Nephron (organoid): ENCODE measurements around the gene GJA3.

Experiments
- H3K27ac Mint-ChIP-seq, 3 experiments: 2 replicates each; pipeline ENCODE4 v1.8.0; 2020; ENCODE audit warnings: mixed read lengths in 3 of 3, mild to moderate bottlenecking in 2 of 3, moderate library complexity in 1 of 3
- H3K27me3 Mint-ChIP-seq: 2 replicates; pipeline ENCODE4 v1.8.0; 2021; ENCODE audit warnings: low read depth, mild to moderate bottlenecking, moderate library complexity, mixed read lengths
- H3K36me3 Mint-ChIP-seq: 2 replicates; pipeline ENCODE4 v1.8.0; 2020; ENCODE audit warnings: low read depth, mixed read lengths
- H3K4me1 Mint-ChIP-seq: 2 replicates; pipeline ENCODE4 v1.8.0; 2020; ENCODE audit warnings: mixed read lengths
- H3K4me3 Mint-ChIP-seq, 3 experiments: 2 replicates each; pipeline ENCODE4 v1.8.0; 2020; ENCODE audit warnings: mild to moderate bottlenecking in 3 of 3, mixed read lengths in 3 of 3, moderate library complexity in 2 of 3
- H3K9me3 Mint-ChIP-seq: 2 replicates; pipeline ENCODE4 v1.8.0; 2020; ENCODE audit warnings: mixed read lengths
- TF ChIP-seq, protein P1 (sequence below), 3 experiments: fragments of 200-600 bp; sonication (generic); IDR thresholded peaks; one replicate each; pipeline ENCODE4 v1.5.0; 2021; ENCODE audit warnings: antibody characterized with exemption in 3 of 3; ENCODE audit not compliant: unreplicated experiment in 3 of 3

The GJA3 gene

DNA sequence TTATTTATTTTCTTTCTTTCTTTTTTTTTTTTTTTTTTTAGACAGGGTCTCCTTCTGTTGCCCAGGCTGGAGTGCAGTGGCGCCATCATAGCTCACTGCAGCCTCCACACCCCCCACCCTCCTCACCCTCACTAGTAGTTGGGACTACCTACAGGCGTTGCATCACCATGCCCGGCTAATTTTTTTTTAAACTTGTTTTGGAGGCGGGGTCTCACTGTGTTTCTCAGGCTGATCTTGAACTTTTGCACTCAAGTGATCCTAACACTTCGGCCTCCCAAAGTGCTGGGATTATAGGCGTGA is 33.6 kb downstream of the GJA3 start:
- Mint-ChIP-seq H3K27ac (no peak overlapping the region), H3K4me1 (peaks cover 11% of the 10 kb centered on the region), H3K9me3 (no peaks in the 10 kb centered on the region), H3K4me3 (peak overlapping the region; percentile 61 to 69 (median 61)), H3K27me3 (peaks cover 20% of the 10 kb centered on the region), H3K36me3 (no peaks in the 10 kb centered on the region)
- TF ChIP-seq, protein P1, sequence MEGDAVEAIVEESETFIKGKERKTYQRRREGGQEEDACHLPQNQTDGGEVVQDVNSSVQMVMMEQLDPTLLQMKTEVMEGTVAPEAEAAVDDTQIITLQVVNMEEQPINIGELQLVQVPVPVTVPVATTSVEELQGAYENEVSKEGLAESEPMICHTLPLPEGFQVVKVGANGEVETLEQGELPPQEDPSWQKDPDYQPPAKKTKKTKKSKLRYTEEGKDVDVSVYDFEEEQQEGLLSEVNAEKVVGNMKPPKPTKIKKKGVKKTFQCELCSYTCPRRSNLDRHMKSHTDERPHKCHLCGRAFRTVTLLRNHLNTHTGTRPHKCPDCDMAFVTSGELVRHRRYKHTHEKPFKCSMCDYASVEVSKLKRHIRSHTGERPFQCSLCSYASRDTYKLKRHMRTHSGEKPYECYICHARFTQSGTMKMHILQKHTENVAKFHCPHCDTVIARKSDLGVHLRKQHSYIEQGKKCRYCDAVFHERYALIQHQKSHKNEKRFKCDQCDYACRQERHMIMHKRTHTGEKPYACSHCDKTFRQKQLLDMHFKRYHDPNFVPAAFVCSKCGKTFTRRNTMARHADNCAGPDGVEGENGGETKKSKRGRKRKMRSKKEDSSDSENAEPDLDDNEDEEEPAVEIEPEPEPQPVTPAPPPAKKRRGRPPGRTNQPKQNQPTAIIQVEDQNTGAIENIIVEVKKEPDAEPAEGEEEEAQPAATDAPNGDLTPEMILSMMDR (IDR thresholded peaks at IDR 0.05; ENCODE audit: unreplicated experiment in 3 of 3), result no peak

DNA sequence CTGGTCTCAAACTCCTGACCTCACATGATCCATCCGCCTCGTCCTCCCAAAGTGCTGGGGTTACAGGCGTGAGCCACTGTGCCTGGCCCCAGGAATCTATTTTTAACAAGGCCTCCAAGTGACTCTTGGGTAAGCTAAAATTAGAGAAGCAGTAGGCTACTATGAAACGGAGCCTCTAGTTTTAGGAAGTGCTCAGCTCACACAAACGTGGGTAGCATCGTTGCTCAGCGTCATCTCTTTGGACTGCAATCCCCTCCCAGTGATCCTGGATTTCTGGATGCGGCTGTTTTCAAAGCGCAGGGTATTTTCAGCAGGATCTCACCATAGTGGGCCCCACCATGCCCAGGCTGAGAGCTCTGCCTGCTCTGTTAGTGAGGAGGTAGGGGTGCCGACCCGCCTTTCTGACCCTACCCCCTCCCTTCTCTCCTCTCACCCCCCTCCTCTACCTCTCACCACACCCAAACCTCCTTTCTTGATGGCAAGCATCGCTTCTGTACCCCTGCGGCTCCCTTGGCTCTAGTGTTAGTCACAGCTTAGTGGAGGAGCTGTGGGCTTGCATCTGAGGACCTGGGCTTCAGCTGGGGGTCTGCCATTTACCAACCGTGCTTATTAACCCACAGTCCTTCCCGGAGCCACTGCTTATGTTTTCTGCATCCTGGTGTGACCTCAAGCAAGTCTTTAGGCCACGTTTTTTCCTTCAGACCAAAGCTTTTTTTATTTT is 34.2 kb downstream of the GJA3 start:
- Mint-ChIP-seq H3K36me3 (no peaks in the 10 kb centered on the region), H3K4me3 (peak overlapping the region in 2 of 3 experiments; percentile 22 to 28), H3K27ac (no peak overlapping the region), H3K9me3 (no peaks in the 10 kb centered on the region), H3K27me3 (peaks cover 20% of the 10 kb centered on the region), H3K4me1 (peaks cover 11% of the 10 kb centered on the region)
- TF ChIP-seq, protein P1 (IDR thresholded peaks at IDR 0.05; ENCODE audit: unreplicated experiment in 3 of 3), result no peak

DNA sequence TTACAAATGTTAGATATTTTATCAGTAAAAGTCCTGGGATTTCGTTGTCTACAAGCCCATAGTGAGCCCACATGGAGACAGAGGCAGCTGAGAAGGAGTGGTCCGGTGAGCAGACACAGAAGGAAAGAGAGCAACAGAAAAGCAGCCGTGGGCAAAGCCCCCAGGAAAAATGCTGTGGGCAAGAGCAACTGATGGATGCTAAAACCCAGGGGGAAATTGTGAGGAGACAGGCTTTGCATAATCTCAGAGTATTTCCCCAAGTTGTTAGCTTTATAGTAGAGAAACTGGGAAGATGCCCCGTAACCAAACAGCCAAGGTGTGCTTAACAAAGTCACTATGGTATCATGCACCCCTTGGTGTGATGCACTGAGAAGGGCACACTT is 35.1 kb downstream of the GJA3 start:
- Mint-ChIP-seq H3K9me3 (no peaks in the 10 kb centered on the region), H3K4me1 (peaks cover 16% of the 10 kb centered on the region), H3K27ac (no peak overlapping the region), H3K4me3 (peak overlapping the region; percentile 4 to 69 (median 47)), H3K27me3 (peaks cover 20% of the 10 kb centered on the region), H3K36me3 (no peaks in the 10 kb centered on the region)
- TF ChIP-seq, protein P1 (IDR thresholded peaks at IDR 0.05; ENCODE audit: unreplicated experiment in 3 of 3), result no peak

DNA sequence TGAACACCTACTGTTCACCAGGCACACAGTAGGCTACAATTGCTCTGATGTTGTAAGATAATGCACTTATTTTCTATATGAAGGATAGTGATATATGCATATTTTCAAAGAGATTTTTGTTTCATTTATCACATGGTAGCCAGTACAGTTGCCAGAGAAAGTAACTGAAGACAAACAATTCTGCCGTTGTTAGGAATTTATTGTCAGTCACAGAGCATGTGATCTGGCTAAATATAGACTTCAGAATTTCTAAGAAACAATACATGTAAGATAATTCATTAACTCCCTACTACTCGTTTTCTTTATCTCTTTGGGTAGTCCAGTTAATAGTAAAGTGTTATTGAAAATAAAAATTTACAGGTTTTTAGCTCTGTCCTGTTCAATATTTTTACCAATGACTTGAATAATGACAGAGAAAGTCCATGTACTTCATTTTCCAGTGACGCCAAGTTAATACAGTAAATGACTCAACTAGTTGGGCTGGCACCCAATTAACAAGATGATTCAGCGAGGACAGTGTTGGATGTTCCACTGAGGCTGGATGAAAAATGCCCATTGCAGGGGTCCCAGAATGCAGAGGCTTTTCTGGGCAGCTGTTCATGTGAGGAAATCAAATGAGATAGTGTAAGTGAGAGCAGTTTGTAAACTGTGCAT is 35.6 kb downstream of the GJA3 start:
- TF ChIP-seq, protein P1 (IDR thresholded peaks at IDR 0.05; ENCODE audit: unreplicated experiment in 3 of 3), result no peak
- no peaks in the 10 kb centered on the region for H3K36me3 Mint-ChIP-seq
- no peaks in the 10 kb centered on the region for H3K9me3 Mint-ChIP-seq
- peaks cover 18% of the 10 kb centered on the region for H3K4me1 Mint-ChIP-seq
- no peak overlapping the region for H3K27ac Mint-ChIP-seq
- peaks cover 20% of the 10 kb centered on the region for H3K27me3 Mint-ChIP-seq
- peak overlapping the region; percentile 4 to 69 (median 47) for H3K4me3 Mint-ChIP-seq

DNA sequence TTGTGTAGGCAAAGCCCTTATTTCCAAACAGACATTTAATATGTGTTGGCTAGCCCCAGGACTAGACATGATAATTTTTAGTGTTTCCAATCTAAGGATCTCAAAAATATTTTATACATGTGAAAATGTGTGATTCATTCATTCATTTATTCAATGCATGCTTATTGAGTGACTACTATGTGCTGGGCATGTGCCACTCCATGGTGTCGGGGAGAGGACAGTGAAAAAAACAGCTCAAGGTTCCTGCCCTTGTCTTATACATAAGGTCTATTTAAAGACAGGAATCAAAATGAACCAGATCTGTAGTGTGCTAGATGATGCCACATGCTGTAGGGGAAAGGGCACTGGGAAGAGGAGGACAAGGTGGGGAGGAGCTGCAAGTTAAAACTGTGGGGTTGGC is 36.5 kb downstream of the GJA3 start:
- peaks cover 27% of the 10 kb centered on the region for H3K4me1 Mint-ChIP-seq
- peaks cover 20% of the 10 kb centered on the region for H3K27me3 Mint-ChIP-seq
- TF ChIP-seq, protein P1 (IDR thresholded peaks at IDR 0.05; ENCODE audit: unreplicated experiment in 3 of 3), result no peak
- H3K36me3 Mint-ChIP-seq, result no peaks in the 10 kb centered on the region
- H3K4me3 Mint-ChIP-seq, result peak overlapping the region in 1 of 3 experiments; percentile 7
- no peaks in the 10 kb centered on the region for H3K9me3 Mint-ChIP-seq
- peak overlapping the region in 2 of 3 experiments; percentile 11 to 21 for H3K27ac Mint-ChIP-seq

DNA sequence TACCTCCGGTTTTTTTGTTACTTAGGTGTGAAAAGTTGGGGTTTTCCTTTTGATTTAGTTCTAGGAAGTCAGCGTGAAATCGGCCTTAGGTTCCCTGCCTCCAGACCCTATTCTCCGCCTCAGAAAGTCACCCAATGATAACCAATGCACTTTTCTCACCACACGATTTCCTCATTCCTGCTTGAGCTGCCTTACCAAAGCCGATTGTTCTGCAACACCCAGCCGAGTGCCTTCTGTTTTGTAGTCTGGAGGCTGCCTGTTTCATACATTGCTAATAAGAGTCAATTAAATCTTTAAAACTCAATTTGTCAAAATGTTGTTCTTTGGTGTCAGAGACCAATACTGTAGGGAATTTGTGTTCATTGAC is 39.7 kb downstream of the GJA3 start:
- peak overlapping the region; percentile 36 to 47 (median 36) for H3K4me3 Mint-ChIP-seq

More for the DNA sequence above, 39.7 kb downstream of the GJA3 start:
- H3K27ac Mint-ChIP-seq, result peak overlapping the region; percentile 47 to 69 (median 59)
- TF ChIP-seq, protein P1 (IDR thresholded peaks at IDR 0.05; ENCODE audit: unreplicated experiment in 3 of 3), result no peak
- H3K4me1 Mint-ChIP-seq, result peaks cover 31% of the 10 kb centered on the region
- peaks cover 11% of the 10 kb centered on the region for H3K27me3 Mint-ChIP-seq
- no peaks in the 10 kb centered on the region for H3K9me3 Mint-ChIP-seq
- no peaks in the 10 kb centered on the region for H3K36me3 Mint-ChIP-seq
